ENCODE results near the gene WDR90.

DNA sequence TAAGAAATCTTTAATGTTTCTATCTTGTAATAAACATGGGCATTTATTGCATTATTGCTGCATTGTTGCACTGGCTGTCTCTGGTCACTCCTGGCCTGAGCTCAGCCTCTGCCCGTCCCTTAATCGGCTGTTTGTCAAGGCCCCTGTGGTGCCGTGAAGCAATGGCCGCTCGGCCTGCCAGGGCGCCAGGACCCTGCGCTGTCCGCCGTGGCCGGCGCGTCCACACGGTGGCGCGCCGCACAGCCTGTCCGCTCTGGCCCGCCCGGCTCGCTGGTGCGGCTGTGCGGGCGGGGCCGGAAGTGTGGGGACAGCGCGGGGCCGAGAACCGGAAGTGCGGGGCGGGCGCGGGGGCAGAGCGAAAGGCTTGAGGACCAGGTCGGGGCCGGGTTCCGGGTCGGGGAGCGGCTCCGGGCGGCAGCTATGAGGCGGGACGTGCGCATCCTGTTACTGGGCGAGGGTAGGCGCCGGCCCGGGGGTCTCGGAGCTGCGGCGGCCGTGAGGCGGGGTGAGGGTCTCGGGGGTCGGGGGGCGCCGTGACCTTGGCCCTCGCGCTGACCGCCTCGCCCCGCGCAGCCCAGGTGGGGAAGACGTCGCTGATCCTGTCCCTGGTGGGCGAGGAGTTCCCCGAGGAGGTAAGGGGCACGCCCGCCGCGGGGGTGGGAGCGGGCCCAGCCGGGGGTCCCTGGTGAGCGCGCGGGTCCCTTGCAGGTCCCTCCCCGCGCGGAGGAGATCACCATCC, 18.8 kb downstream of the WDR90 start, which contains the start of gene RHOT2:
- TF ChIP-seq EZH2 (IDR thresholded peaks at IDR 0.05; ENCODE audit: insufficient read depth, poor library complexity, severe bottlenecking) (no peak), EZH2phosphoT487 (IDR thresholded peaks at IDR 0.05; ENCODE audit: insufficient read depth, low read depth) (no peak)

Measured in GM23248 (cell line).